ENCODE results near the gene RBBP8NL.

RBBP8NL gene

DNA sequence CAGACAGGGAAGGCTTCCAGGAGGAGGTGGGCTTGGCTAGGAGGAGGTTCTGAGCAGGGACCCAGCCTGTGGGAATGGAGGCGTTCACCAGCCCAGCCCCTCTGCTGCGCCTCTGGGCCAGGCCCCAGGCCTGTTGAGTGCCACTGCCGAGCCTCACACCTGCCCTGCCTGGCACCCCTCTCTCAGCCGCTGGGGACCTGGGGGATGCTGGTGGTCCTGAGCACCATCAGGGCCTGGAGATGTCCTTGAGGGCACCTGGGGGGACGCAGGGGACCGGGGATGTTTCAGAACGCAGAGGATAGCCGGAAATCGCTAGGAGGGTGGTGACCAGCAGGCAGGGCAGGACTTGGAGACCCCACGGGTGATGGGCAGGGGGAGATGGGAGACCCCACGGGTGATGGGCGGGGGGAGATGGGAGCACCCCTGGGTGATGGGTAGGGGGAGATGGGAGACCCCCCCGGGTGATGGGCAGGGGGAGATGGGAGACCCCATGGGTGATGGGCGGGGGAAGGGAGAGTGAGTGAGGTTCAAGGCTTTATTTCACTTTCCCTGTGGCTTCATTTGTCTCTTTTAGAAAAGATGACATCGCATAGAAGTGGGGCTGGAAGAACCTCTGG lies 35.7 kb upstream of the RBBP8NL start:
- DNase-seq (ENCODE audit: low read depth): no peak

DNA sequence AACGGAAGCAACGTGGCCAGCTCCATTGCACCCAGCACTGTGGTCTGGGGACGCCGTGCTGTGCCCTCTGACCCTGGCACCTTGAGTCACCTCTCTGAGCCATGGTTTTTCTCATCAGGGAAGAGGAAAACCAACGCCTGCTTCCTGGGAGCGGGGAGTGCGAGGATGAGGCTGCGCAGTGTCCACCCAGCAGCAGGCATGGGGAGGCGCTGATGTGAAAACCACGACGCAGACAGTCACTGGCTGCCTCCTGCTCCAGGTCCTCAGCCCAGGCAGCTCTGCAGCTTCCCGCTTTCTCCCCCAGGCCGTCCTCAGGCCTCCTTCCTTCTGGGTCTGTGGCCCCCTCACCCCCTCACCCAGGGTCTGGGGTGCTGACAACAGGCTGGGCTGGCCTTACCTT lies 34.5 kb upstream of the RBBP8NL start:
- DNase-seq (ENCODE audit: low read depth): no peak

DNA sequence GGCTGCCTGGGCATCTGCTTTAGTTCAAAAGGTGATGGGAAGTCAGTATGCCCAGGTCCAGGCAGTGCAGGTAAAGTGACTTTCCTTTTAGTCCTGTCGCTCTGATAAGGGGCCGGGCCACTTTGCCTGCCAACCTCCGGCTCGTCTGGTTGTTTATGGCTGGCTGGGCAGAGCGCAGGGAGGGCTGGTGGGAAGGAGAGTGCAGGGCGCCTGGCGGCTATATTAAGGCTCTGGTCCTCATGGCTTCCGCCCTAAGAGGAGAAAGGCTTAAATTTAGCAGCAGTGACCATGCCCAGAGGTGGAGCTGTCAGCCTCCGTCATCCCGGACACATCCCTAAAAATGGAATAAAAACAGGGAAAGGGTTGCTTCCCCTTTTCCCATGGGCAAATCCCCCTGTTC lies 33.8 kb upstream of the RBBP8NL start:
- DNase-seq (ENCODE audit: low read depth): no peak

DNA sequence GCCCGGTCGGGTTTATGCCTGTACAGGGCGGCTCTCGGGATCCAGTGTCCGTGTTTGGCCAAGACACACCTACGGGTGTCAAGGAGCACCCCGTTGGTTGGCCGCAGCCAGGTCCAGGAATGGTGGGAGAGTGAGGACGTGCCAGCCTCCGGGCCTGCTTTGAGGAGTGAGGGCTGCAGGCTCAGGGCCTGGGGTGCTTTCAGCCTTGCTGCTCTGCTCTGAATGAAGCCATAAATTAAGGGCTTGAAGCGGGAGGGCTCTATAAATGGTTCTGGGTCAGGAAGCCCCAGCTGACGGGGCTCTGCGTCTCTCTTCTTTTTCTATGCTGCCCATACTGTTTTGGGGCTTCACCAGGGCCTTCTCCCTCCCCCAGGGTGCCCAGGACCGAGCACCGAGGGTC lies 33.3 kb upstream of the RBBP8NL start:
- no peak for DNase-seq (ENCODE audit: low read depth)

DNA sequence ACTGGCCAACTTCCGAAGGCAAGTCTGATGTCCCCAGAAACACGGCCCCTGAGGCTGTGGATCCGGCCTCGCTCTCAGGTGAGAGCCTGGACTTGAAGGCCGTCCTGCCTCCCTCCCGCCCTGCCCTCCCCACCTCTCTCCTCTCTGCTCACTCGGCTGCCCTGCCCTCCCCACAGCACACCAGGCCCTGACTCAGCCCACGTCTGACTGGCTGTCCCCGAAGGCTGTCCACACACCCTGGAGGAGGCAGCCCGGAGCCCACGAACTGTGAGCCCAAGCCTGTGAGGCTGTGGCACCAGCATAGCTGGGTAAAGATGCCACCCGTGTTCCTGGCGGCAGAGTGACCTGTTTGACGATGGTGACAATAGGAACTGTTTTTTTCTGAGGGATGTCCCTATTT lies 32.1 kb upstream of the RBBP8NL start:
- DNase-seq (ENCODE audit: low read depth): no peak

DNA sequence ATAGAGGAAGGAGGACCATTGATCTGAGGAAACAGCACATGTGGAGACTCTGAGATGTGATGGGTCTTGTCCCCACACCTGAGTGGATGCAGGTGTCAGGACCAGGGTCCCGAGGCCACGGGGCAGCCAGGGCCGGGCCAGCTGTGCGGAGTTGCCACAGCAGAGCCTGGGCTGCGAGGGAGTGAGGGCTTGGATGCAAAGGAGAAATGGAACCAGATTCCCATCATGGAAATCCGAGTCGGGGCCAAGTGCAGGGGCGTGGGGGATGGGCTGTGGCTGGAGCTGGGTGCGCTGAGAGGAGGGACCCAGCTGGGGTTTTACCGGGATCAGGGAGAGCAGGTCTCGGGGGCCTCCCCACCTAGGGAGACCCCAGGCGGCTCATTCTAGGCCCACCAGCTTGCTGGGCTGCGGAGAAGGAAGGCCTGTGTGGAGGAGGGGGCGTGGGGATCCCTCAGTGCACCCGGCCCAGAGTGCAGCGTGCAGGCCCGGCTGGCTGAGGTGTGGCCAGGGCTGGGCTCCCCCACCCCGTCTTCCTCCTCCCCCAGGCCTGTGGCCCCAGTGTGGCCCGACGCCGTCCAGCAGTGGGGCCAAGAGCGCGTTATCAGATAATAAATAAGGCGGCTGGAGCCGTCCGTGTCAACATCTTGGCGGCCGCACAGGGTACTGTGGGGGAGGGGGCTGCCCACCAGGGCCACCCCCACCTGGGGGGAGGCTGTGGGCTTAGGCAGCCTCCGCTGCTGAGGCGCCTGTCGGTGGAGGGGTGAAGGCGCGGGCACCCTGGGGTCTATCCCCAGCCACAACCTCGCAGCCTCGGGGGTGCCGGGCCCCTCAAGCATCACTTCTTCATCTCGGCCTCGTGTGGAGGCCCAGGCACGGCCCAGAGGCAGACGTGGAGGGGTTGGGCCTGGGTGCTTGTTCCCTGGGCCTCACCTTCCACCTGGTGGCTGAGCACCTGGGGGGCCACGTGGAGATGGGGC lies 31.2 kb upstream of the RBBP8NL start:
- no peak for DNase-seq (ENCODE audit: low read depth)

DNA sequence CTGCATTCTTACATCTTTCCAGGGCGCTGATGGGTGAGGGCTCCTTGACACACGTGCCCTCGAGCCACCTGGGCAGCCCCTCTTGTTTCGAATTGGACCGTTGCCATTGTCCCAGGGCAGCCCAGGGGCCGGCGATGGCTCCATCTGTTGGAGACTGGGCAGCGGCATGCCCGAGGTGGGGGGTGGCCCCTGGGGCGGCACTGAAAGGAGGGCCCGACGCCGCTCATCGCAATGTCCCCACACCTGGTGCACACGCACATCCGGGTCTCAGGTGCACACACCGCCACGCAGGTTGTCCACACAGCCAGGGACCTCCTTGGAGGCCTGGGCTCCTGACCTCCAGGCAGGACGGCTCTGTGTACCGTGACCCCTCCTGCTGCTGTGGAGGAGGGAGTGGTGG lies 30.5 kb upstream of the RBBP8NL start:
- DNase-seq (ENCODE audit: low read depth): no peak

DNA sequence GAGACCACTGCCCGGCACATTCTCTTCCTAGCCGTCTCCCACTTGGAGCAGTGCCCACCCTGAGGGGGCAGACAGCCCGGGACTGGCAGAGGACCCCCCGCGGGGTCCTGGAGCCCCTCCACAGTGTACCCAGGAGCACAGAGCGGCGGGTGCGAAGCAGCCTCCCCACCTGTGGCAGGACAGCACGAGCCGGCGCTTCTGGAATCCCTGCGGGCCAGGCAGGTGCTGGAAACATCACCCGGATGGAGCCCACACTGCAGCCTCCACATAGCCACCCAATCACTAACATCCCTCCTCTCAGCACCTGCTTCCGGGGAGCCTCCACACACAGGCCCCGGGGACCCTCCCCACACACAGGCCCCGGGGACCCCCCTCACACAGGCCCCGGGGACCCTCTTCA lies 29.8 kb upstream of the RBBP8NL start:
- DNase-seq (ENCODE audit: low read depth): no peak

DNA sequence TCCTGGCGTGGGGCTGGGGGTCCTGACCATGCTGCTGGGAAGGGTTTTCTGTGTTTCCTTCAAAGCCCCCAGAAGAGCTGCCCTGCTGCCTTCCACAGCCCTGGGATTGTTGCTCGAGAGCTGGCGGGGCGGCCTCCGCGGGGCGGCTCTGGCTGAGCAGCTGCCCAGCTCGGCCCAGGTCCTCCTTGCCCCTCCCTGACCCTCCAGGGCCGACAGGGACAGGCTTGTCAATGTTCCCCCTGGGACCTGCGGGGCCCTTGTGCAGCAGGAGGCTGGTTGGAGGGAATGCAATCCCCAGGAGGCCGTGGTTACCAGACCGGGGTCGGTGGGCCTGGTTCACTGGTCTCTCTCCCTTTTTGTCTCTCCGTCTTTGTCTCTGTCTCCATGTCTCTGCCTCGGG lies 28.6 kb upstream of the RBBP8NL start:
- DNase-seq (ENCODE audit: low read depth): no peak

DNA sequence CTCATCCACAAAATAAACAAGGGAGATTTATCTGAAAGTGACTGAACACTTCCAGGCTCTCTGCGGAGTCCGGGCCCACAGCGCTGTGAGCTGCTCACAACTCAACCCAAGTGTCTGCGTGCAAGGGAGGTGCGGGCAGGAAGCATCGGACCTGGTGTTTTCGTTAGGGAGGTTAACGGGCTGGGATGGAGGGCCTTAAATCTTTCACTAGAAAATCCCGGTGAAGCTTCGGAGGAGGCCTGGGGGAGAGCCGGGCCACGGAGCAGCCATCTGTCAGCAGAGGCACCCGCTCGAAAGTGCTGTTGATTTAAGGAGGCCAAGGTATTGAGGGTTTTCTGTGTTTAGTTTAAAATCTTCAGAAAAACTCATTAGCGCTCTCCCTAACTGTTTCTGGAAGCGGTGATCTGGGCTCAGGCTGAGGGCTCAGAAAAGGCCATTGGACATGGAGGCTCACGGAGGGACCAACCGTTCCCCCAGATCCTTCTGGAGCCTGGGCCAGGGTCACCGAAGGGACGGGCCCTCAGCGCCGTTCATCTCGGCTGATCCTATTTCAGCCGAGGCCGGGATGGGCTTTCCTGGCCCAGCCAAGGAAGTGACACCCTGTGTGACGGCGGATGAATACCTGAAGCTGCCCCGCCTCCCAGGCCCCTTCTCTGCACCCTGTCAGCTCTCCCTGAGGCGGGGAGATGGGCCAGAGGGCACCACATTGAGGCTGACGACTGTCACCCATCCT lies 27.7 kb upstream of the RBBP8NL start:
- no peak for DNase-seq (ENCODE audit: low read depth)

DNA sequence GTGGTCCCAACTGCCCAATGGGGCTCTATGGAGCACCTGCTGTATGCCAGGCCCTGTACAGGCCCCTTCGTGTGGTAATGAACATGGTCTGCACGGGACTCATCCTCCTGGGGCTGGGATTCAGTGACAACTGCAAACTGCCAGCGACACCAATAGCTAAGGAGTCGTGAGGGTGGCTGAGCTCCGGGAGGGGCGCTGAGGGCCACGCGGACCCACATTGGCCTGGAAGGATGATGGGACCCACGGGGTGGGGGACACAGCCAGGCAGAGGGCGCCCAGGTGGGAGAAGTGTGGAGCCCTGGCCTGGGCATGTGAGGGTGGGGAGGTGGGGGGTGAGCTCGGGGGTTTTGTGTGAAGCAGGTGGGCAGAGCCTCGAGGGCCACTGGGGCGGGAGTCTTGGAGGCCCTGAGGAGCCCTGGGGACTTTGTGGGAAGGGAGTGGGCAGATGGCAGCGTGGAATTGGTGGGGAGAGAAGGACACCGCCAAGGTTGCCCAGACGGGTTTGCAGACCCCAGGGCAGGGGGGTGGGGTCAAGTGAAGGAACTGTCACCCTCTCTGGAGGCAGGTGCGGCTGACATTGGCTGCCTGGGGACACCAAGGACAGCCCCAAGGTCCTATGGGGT lies 26.0 kb upstream of the RBBP8NL start:
- no peak for DNase-seq (ENCODE audit: low read depth)

DNA sequence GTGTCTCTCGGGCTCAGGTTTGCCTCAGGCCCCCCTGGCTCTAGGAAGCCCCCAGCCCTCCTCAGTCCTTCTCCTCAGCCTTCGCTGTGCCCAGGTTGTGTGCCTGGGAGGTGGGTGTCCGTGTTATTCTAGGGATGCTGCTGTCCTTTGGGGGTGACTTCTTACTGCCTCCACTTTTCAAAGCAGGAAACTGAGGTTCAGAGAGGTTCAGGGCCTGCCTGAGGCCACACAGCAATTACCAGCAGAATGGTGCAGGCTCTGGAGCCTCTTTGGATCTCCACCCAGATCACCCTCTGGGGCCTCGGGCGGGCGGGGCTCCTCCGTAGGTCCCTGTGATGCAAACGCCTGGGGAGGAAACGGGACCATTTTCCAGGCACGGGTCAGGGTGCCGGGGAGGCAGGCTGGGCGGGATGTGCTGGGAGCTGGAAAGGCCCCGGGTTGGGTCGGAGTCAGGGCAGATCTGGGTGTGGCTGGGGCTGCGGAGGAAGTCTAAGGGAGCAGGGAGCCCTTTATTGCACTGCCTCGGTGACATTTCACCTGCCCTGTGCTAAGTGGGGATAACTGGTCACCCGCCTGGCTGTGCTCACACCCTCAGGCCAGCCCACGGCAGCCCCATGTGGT lies 25.2 kb upstream of the RBBP8NL start:
- DNase-seq (ENCODE audit: low read depth): no peak

DNA sequence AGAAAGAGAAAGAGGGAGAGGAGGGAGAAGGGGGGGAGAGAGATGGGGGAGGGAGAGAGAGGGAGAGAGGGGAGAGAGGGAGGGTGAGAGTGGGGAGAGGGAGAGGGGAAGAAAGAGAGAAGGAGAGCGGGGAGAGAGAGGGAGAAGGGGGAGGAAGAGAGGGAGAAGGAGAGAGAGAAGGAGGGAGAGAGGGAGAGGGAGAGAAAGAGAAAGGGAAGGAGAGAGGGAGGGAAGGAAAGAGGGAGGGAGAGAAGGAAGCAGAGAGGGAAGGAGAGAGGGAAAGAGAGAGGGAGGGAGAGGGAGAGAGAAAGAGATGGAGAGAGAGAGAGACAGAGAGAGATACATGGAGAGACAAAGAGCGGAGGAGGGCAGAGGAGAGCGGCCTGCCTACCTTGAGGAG lies 24.6 kb upstream of the RBBP8NL start:
- no peak for DNase-seq (ENCODE audit: low read depth)

DNA sequence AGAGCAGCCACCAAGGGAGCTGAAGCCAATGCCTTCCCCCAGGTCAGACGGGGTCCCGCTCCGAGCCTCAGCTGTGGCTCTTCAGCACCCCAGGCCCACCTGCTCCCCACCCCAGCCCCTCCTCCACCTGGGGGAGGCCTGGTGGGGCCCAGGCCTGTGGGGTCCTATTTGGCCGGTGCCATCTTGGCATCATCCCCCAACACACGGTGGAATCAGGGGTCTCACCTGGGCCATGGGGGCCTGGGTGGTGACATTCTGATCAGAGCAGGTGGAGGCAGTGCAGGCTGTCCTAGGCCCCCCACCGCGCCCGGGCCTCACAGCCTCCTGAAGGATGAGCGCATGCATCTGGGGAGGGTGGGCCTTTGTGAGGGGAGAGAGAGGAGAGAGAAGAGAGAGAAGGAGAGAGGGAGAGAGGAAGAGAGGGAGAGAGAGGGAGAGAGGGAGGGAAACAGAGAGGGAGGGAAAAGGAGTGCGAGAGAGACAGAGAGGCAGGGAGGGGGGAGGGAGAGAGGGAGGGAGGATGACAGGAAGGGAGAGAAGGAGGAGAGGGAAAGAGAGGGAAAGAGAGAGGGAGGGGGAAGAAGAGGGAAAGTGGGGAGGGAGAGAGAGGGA lies 23.9 kb upstream of the RBBP8NL start:
- DNase-seq (ENCODE audit: low read depth): no peak

DNA sequence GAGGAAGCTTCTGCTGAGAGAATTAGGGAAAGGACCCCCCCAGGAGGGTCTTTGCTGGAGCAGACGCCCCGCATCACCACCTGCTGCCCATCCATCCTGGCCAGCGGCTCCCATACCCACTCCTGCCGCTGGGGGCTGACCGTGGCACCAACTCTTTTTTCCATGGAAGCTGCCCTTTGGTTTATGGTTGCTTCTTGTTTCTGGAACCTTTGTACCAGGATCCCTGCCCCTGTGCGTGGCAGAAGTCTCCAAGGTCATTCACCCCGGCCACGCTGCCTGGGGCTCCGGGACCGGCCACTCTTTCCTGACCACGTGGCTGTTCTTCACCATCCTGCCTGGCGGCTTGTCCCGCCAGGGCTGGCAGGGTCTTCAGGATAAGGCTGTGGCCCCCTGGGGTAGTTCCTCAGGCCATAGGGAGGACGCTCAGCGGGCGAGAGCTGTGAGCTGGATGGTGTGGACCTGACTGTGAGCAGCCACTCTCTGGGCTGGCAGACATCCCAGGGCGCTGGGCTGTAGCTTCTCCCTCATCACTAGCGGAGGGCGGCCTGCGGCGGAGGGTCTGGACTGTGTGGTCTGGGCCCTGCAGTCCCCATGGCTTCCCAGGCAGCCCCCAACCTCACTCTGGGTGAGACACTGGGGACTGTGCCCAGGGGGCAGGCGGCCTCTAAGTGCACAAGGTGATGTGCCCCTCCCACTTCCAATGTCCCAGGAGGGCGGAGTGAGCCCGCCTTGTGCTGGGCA lies 22.8 kb upstream of the RBBP8NL start:
- DNase-seq (ENCODE audit: low read depth): no peak

DNA sequence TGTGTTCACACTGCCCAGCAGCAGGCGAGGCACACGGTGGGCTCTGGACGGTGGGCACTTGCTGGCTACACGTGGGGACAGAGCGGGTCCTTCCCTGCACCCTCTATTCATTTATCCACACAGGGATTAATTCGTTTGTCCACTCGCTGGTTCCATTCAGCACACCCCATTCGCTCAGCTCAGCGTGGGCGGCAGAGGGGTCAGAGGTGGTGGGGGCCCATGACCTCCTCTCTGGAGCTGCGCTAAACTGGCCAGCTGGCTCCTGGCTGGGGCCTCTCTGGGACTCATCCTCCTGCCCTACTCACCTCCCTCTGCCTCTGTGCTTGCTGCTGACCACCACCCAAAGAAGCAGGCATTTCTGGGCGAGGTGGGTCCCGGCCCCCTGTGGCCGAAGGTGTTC lies 21.4 kb upstream of the RBBP8NL start:
- no peak for DNase-seq (ENCODE audit: low read depth)

DNA sequence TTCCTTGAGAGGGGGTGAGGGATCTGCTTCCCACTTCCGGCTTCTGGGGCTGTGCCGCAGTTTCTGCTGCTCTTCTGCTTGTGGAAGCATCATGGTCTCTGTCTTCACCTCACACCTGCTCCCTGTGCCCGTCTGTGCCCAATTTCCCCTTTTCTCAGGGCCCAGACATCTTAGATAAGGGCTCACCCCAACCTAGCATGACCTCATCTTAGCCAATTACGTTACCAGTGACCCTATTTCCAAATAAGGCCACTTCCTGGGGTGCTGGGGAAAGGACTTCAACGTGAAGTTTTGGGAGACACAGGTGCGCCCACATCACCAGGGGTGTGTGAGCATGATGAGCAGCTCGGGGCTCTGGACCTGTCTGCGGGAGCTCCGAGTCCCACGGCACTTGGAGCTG lies 20.7 kb upstream of the RBBP8NL start:
- DNase-seq (ENCODE audit: low read depth): no peak

DNA sequence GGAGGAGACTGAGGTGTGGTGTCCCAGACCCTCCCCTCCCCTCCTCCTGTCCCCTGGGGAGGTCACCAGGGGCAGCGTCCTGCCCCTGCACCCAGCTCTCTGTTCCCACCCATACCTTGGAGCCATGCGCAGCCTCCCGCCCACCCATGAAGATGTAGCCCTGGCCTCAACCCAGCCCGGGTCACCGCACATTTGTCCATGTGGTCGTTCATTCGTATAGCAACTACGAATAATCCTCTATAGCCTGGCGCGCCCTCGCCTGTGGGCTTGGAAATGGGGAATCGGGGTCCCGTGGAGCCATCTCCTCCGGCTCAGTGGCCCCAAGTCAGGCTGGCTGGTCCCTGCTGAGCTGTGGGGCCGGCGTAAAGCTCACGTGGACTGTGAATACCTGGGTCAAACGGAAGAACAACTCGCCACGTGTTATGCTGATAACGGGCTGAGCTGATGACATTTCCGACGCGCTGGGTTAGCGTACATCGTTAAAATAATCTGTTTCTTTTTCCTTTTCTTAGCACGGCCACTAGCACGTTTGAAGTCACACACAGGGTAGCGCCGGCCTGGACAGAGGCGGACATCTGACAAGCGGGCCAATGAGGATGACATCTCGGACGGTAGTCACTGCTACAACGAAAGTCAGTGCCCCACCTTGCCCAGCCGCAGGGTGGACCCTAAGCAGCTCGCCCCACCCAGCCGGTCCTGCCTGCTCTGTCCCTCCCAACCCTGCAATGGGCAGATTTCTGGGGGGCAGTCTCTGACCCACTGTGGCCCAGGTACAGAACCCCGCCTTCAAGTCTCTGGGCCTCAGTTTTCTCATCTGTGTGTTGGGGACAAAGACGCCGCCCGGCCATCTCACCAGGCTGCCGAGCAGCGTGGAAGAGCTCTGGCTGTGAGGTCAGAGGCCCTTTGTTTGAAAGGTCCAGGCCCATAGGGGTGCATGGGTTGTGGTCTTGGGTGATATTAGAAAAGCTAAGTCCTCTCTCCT lies 19.8 kb upstream of the RBBP8NL start:
- no peak for DNase-seq (ENCODE audit: low read depth)

DNA sequence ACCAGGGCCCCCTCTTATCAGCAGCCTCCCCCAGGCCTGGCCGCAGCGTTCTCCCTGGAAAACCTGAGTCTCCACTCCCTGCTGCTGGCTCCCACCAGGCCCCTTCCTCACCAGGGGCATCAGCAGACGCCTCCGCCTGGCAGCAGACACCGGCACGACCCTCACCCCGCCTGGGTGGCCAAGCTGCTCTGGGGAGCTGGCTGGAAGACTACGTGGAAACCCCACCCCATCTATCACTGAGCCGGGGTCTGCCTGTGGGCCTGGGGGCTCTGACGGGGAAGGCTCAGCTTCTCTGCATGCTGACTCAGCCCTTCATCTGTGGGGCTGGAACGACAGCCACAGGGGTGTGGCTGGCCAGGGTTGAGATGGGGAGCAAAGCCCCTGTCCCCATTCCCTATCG lies 19.1 kb upstream of the RBBP8NL start:
- no peak for DNase-seq (ENCODE audit: low read depth)
